Muscle of leg (tissue), 11 donors: ENCODE data around the gene TRIM68. TPM values are rescaled to one million over a fixed set of nuclear protein-coding genes. Genes with fewer than 3 reads are reported as not detected.

Source experiments
- DNase-seq: peaks from one replicate; pipeline ENCODE4 v3.0.0; 2013
- H3K27ac ChIP-seq: one replicate; pipeline ENCODE4 v1.5.1; 2013; ENCODE audit warnings: mild to moderate bottlenecking, low read length, control low read depth
- H3K27me3 ChIP-seq: one replicate; pipeline ENCODE4 v1.6.1; 2013; ENCODE audit warnings: low read length; ENCODE audit not compliant: control insufficient read depth, insufficient read depth
- H3K36me3 ChIP-seq: one replicate; pipeline ENCODE4 v1.6.1; 2013; ENCODE audit warnings: low read length; ENCODE audit not compliant: control insufficient read depth, insufficient read depth
- H3K4me1 ChIP-seq: one replicate; pipeline ENCODE4 v1.6.1; 2013; ENCODE audit warnings: low read length; ENCODE audit not compliant: control insufficient read depth, insufficient read depth
- H3K4me3 ChIP-seq: one replicate; pipeline ENCODE4 v1.5.1; 2013; ENCODE audit warnings: low read length, control low read depth
- H3K9me3 ChIP-seq: replicated peaks from 2 replicates; pipeline ENCODE4 v1.6.1; 2013; ENCODE audit warnings: low read depth, low read length; ENCODE audit not compliant: control insufficient read depth
- WGBS: methylation state at CpG from one replicate; pipeline ENCODE4 v1.1.5; 2013; ENCODE audit warnings: missing lambda C conversion rate; ENCODE audit not compliant: insufficient coverage; 5-methylcytosine and 5-hydroxymethylcytosine counted together
- polyA plus RNA-seq, 8 donors: library from polyadenylated mRNA; unstranded; fragments of 120-200 nt; gene quantifications; one replicate each; pipeline versions ENCODE4 v1.2.1 to v1.2.3, GENCODE V29; 2013; ENCODE audit warnings: inconsistent platforms in 1 of 8, low replicate concordance in 1 of 8; ENCODE audit not compliant: insufficient read length in 8 of 8, insufficient read depth in 1 of 8
- total RNA-seq: library from RNA; stranded (reverse); fragments of 120-200 nt; gene quantifications from one replicate; pipeline ENCODE4 v1.2.4, GENCODE V29; 2013

The TRIM68 gene
- total and polyA plus RNA-seq, 9 donors = 7.6 to 10.4 (median 8.4) TPM

DNA sequence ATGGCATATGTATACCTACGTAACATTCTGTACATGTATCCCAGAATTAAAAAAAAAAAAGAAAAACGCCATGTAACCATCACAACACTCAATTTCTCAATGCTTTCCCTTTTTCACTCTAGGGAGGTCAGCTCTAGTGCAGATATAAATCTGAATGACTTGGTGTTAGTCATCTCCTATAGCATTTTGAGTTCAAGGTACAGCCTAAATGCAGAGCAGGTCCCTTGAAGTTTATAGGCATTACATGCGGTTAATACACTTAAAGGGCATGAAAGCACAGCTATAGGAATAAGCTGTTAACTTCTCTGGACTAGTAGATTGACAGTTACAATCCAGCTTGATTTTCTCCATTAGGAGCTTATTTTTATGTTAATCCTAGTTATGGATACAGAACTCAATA is 42.7 kb downstream of the TRIM68 start:
- Histone ChIP-seq H3K4me3 (no peak overlapping the region), H3K4me1 (no peaks in the 10 kb centered on the region), H3K27me3 (no peaks in the 10 kb centered on the region), H3K27ac (no peak overlapping the region), H3K36me3 (no peaks in the 10 kb centered on the region), H3K9me3 (peaks cover 2% of the 10 kb centered on the region)
- no CpG with 5 or more reads among the region's 3 CpGs for WGBS
- no peak for DNase-seq

DNA sequence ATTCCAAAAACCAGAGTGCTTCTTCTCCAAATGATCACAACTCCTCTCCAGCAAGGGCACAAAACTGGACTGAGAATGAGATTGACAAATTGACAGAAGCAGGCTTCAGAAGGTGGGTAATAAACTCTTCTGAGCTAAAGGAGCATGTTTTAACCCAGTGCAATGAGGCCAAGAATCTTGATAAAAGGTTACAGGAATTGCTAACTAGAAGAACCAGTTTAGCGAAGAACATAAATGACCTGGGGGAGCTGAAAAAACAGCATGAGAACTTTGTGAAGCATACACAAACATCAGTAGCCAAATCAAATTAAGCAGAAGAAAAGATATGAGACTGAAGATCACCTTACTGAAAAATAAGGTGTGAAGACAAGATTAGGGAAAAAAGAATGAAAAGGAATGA is 47.6 kb downstream of the TRIM68 start:
- no CpG with 5 or more reads among the region's 1 CpG for WGBS
- H3K36me3 ChIP-seq = no peaks in the 10 kb centered on the region
- no peak overlapping the region for H3K27ac ChIP-seq
- H3K9me3 ChIP-seq = peaks cover 6% of the 10 kb centered on the region
- no peak overlapping the region for H3K4me3 ChIP-seq
- no peaks in the 10 kb centered on the region for H3K4me1 ChIP-seq
- DNase-seq = no peak
- H3K27me3 ChIP-seq = no peaks in the 10 kb centered on the region

GRCh38 chr11:4559527-4560440 is 48.2 kb downstream of the TRIM68 start:
- H3K27me3 ChIP-seq = no peaks in the 10 kb centered on the region
- no peaks in the 10 kb centered on the region for H3K4me1 ChIP-seq
- no peak overlapping the region for H3K4me3 ChIP-seq
- no peak for DNase-seq
- 62% methylated on average over 6 of the region's 8 CpGs for WGBS
- peaks cover 6% of the 10 kb centered on the region for H3K9me3 ChIP-seq
- H3K27ac ChIP-seq = no peak overlapping the region
- no peaks in the 10 kb centered on the region for H3K36me3 ChIP-seq

- H3K9me3 ChIP-seq = peaks cover 24% of the 10 kb centered on the region
- 81% methylated on average over 6 of the region's 8 CpGs for WGBS
- DNase-seq = no peak
- H3K27ac ChIP-seq = no peak overlapping the region
- H3K4me3 ChIP-seq = no peak overlapping the region
- no peaks in the 10 kb centered on the region for H3K36me3 ChIP-seq
- H3K4me1 ChIP-seq = no peaks in the 10 kb centered on the region
- H3K27me3 ChIP-seq = no peaks in the 10 kb centered on the region
Measured at GRCh38 chr11:4551346-4551979, 56.6 kb downstream of the TRIM68 start.

Other genes with a start within 250 kb of the TRIM68 start
- not detected for gene OR52B4, start 239.8 kb downstream of the TRIM68 start, total RNA-seq
- not detected for gene OR52B4, start 239.8 kb downstream of the TRIM68 start, polyA plus RNA-seq
- 11.8 TPM for gene TRIM21, start 214.5 kb downstream of the TRIM68 start, total RNA-seq
- 10 to 100 TPM in 3 of 8 donors, 1 to 10 TPM in 5; 6.4 to 12.7 (median 8.6) TPM for gene TRIM21, start 214.5 kb downstream of the TRIM68 start, polyA plus RNA-seq
- gene OR52K2, start 158.9 kb downstream of the TRIM68 start, total RNA-seq = not detected
- gene OR52K2, start 158.9 kb downstream of the TRIM68 start, polyA plus RNA-seq = not detected
- not detected for gene OR52K1, start 125.6 kb downstream of the TRIM68 start, total RNA-seq
- under 1 TPM; 0.02 to 0.31 (median 0.11) TPM for gene OR52K1, start 125.6 kb downstream of the TRIM68 start, polyA plus RNA-seq
- not detected for gene OR52M1, start 63.0 kb downstream of the TRIM68 start, total RNA-seq
- gene OR52M1, start 63.0 kb downstream of the TRIM68 start, polyA plus RNA-seq = not detected
- gene OR52I2, start 26.5 kb downstream of the TRIM68 start, total RNA-seq = not detected
- under 1 TPM in 1 of 8 donors, not detected in 7; 0.12 TPM for gene OR52I2, start 26.5 kb downstream of the TRIM68 start, polyA plus RNA-seq
- not detected for gene OR52I1, start 14.2 kb downstream of the TRIM68 start, total RNA-seq
- gene OR52I1, start 14.2 kb downstream of the TRIM68 start, polyA plus RNA-seq = under 1 TPM in 3 of 8 donors, not detected in 5; 0.06 to 0.16 (median 0.07) TPM
- gene OR51D1, start 29.2 kb upstream of the TRIM68 start, total RNA-seq = not detected
- not detected for gene OR51D1, start 29.2 kb upstream of the TRIM68 start, polyA plus RNA-seq
- gene OR51E1, start 35.8 kb upstream of the TRIM68 start, total RNA-seq = 3.1 TPM
- 1 to 10 TPM; 1.4 to 3.2 (median 2.1) TPM for gene OR51E1, start 35.8 kb upstream of the TRIM68 start, polyA plus RNA-seq
- gene OR51E2, start 89.6 kb upstream of the TRIM68 start, total RNA-seq = 0.53 TPM
- 1 to 10 TPM in 5 of 8 donors, under 1 TPM in 3; 0.51 to 1.8 (median 1.1) TPM for gene OR51E2, start 89.6 kb upstream of the TRIM68 start, polyA plus RNA-seq
- gene MMP26, start 96.6 kb upstream of the TRIM68 start, total RNA-seq = not detected
- not detected for gene MMP26, start 96.6 kb upstream of the TRIM68 start, polyA plus RNA-seq
- gene OR51F1, start 161.7 kb upstream of the TRIM68 start, total RNA-seq = not detected
- gene OR51F1, start 161.7 kb upstream of the TRIM68 start, polyA plus RNA-seq = not detected
- gene OR52R1, start 196.1 kb upstream of the TRIM68 start, total RNA-seq = not detected
- gene OR52R1, start 196.1 kb upstream of the TRIM68 start, polyA plus RNA-seq = not detected
- not detected for gene OR51F2, start 213.1 kb upstream of the TRIM68 start, total RNA-seq
- gene OR51F2, start 213.1 kb upstream of the TRIM68 start, polyA plus RNA-seq = under 1 TPM in 1 of 8 donors, not detected in 7; 0.10 TPM
- not detected for gene OR51S1, start 241.0 kb upstream of the TRIM68 start, total RNA-seq
- not detected for gene OR51S1, start 241.0 kb upstream of the TRIM68 start, polyA plus RNA-seq